IMR-90 (cell line): ENCODE measurements around the gene PLPP1. TPM values are rescaled to one million over a fixed set of nuclear protein-coding genes. Genes with fewer than 3 reads are reported as not detected.
A peak's percentile ranks its signal among the peaks of the same experiment; 100 is the strongest.

Source experiments
- ATAC-seq: fragments of 200-7000 bp; cut with Tn5 transposase; 2 replicates; pipeline ENCODE4 v1.9.1; 2020; ENCODE audit warnings: low read depth, mild to moderate bottlenecking, moderate library complexity
- BruUV-seq: library from RNA; stranded (reverse); fragments of 400-500 nt; replicated peaks from 2 replicates; lab custom pipeline; 2021; lab: Mats Ljungman, UMichigan
- CTCF ChIA-PET: fragments of 300-600 bp; formaldehyde crosslinking; extraction: SDS; loops from one replicate; lab custom pipeline; 2021; ENCODE audit warnings: antibody characterized with exemption; lab: Yijun Ruan, JAX
- POLR2A ChIA-PET: fragments of 300-600 bp; sonication (Branson Sonifier 250); formaldehyde crosslinking; loops from one replicate; lab custom pipeline; 2022; ENCODE audit warnings: antibody characterized with exemption; ENCODE audit not compliant: unreplicated experiment; lab: Charles Lee
- DNase-seq: peaks from one replicate; pipeline ENCODE4 v3.0.0; 2013
- H2AFZ ChIP-seq: replicated peaks from 2 replicates; pipeline ENCODE3; 2013; ENCODE audit warnings: low read length, mild to moderate bottlenecking; ENCODE audit not compliant: poor library complexity
- H2AK5ac ChIP-seq: 2 replicates; pipeline ENCODE4 v1.6.1; 2013; ENCODE audit warnings: low read depth, low read length, inconsistent platforms
- H2AK9ac ChIP-seq: replicated peaks from 2 replicates; pipeline ENCODE3; 2013; ENCODE audit warnings: mild to moderate bottlenecking, low read depth, low read length, moderate library complexity; ENCODE audit not compliant: poor library complexity
- H2BK120ac ChIP-seq: 2 replicates; pipeline ENCODE4 v1.6.1; 2013; ENCODE audit warnings: low read depth, low read length, inconsistent platforms
- H2BK15ac ChIP-seq: 3 replicates; pipeline ENCODE4 v1.6.1; 2013; ENCODE audit warnings: low read depth, low read length, inconsistent platforms
- H2BK20ac ChIP-seq: 2 replicates; pipeline ENCODE4 v1.6.1; 2013; ENCODE audit warnings: low read depth, mild to moderate bottlenecking, inconsistent platforms, low read length, moderate library complexity
- H2BK5ac ChIP-seq: 2 replicates; pipeline ENCODE4 v1.6.1; 2013; ENCODE audit warnings: mild to moderate bottlenecking, low read depth, low read length, inconsistent platforms; ENCODE audit not compliant: poor library complexity, severe bottlenecking
- H3K14ac ChIP-seq: replicated peaks from 2 replicates; pipeline ENCODE4 v1.6.1; 2013; ENCODE audit warnings: low read depth, low read length, inconsistent platforms
- H3K18ac ChIP-seq: 2 replicates; pipeline ENCODE4 v1.6.1; 2013; ENCODE audit warnings: low read depth, low read length, control low read depth
- H3K23ac ChIP-seq: 2 replicates; pipeline ENCODE4 v1.6.1; 2013; ENCODE audit warnings: low read depth, low read length, inconsistent platforms
- H3K27ac ChIP-seq: 2 replicates; pipeline ENCODE4 v1.5.1; 2013; ENCODE audit warnings: mild to moderate bottlenecking, control low read depth, low read length; ENCODE audit not compliant: insufficient read depth
- H3K27me3 ChIP-seq: 2 replicates; pipeline ENCODE4 v1.6.1; 2013; ENCODE audit warnings: low read length; ENCODE audit not compliant: control insufficient read depth, insufficient read depth
- H3K36me3 ChIP-seq: 2 replicates; pipeline ENCODE4 v1.6.1; 2013; ENCODE audit warnings: low read length, mixed read lengths; ENCODE audit not compliant: control insufficient read depth, insufficient read depth
- H3K4ac ChIP-seq: 2 replicates; pipeline ENCODE4 v1.6.1; 2013; ENCODE audit warnings: low read depth, low read length, inconsistent platforms
- H3K4me1 ChIP-seq: 2 replicates; pipeline ENCODE4 v1.6.1; 2013; ENCODE audit warnings: low read length, mixed read lengths; ENCODE audit not compliant: control insufficient read depth, insufficient read depth
- H3K4me2 ChIP-seq: 2 replicates; pipeline ENCODE4 v1.6.1; 2013; ENCODE audit warnings: low read depth, mild to moderate bottlenecking, control low read depth, low read length, moderate library complexity
- H3K4me3 ChIP-seq: 2 replicates; pipeline ENCODE4 v1.5.1; 2013; ENCODE audit warnings: low read depth, mild to moderate bottlenecking, control low read depth, low read length, moderate library complexity; ENCODE audit not compliant: insufficient read depth
- H3K56ac ChIP-seq: 2 replicates; pipeline ENCODE4 v1.6.1; 2013; ENCODE audit warnings: low read length, inconsistent platforms; ENCODE audit not compliant: insufficient read depth; ENCODE audit errors: extremely low read depth
- H3K79me1 ChIP-seq, 2 experiments: 2 replicates each; pipeline ENCODE4 v1.6.1; 2013; ENCODE audit warnings: low read length in 2 of 2, inconsistent platforms in 1 of 2, low read depth in 1 of 2
- H3K9ac ChIP-seq: 2 replicates; pipeline ENCODE4 v1.6.1; 2013; ENCODE audit warnings: low read depth, low read length, control low read depth
- H3K9me1 ChIP-seq: 2 replicates; pipeline ENCODE4 v1.6.1; 2013; ENCODE audit warnings: low read length, inconsistent platforms; ENCODE audit not compliant: insufficient read depth
- H3K9me3 ChIP-seq: 2 replicates; pipeline ENCODE4 v1.6.1; 2013; ENCODE audit warnings: low read length; ENCODE audit not compliant: control insufficient read depth, insufficient read depth
- H4K20me1 ChIP-seq: 2 replicates; pipeline ENCODE4 v1.6.1; 2013; ENCODE audit warnings: low read length, inconsistent platforms; ENCODE audit not compliant: insufficient read depth
- H4K5ac ChIP-seq: 2 replicates; pipeline ENCODE4 v1.6.1; 2013; ENCODE audit warnings: mild to moderate bottlenecking, low read depth, low read length, control low read depth
- H4K8ac ChIP-seq, 2 experiments: 2 replicates each; pipeline ENCODE4 v1.6.1; 2013; ENCODE audit warnings: low read depth in 2 of 2, low read length in 2 of 2, control low read depth in 1 of 2, inconsistent platforms in 1 of 2
- H4K91ac ChIP-seq: 2 replicates; pipeline ENCODE4 v1.6.1; 2013; ENCODE audit warnings: low read depth, low read length, inconsistent platforms; ENCODE audit not compliant: insufficient read depth
- ELK1 ChIP-seq: fragments of 150-350 bp; IDR thresholded peaks from 2 replicates; pipeline ENCODE4 v1.6.1; 2016; ENCODE audit warnings: low read depth, mild to moderate bottlenecking, low read length, moderate library complexity, borderline replicate concordance
- MAZ ChIP-seq: IDR thresholded peaks from 2 replicates; pipeline ENCODE4 v1.6.1; 2012; ENCODE audit warnings: low read depth, mild to moderate bottlenecking, low read length, improper control_type of control experiment, moderate library complexity, borderline replicate concordance
- POLR2A ChIP-seq: IDR thresholded peaks from 2 replicates; pipeline ENCODE4 v1.6.1; 2012; ENCODE audit warnings: mild to moderate bottlenecking, low read depth, low read length
- RAD21 ChIP-seq: IDR thresholded peaks from 2 replicates; pipeline ENCODE4 v1.6.1; 2012; ENCODE audit warnings: low read length, improper control_type of control experiment
- dilution Hi-C: fragments of 300-500 bp; cut with HindIII; formaldehyde crosslinking; loops from one replicate; pipeline ENCODE4 v1.14.3; 2018; ENCODE audit warnings: low sequenced_read_pairs; ENCODE audit not compliant: unreplicated experiment
- in situ Hi-C: fragments of 300-500 bp; cut with MboI; formaldehyde crosslinking; loops from 3 replicates; pipeline ENCODE4 v1.14.3; 2019; ENCODE audit warnings: low sequenced_read_pairs, inconsistent platforms, mixed read lengths
- intact Hi-C: fragments of 100-400 bp; cut with micrococcal nuclease; formaldehyde crosslinking; loops from 2 replicates; pipeline ENCODE4 v1.10.0; 2022
- polyA plus RNA-seq, 3 experiments: library from polyadenylated mRNA; depleted of rRNA; stranded (reverse); fragments of >200 nt; gene quantifications; 2 replicates each; pipeline ENCODE4 v1.2.3, GENCODE V29; 2012; ENCODE audit warnings: low replicate concordance in 1 of 3
- total RNA-seq: library from RNA; depleted of rRNA; stranded (reverse); fragments of >200 nt; gene quantifications from 2 replicates; pipeline ENCODE4 v1.2.3, GENCODE V29; 2012

PLPP1 gene
- total and polyA plus RNA-seq, 2 of the 4 experiments (the other 2 are of a cell fraction): 19.2 to 21.3 TPM

GRCh38 chr5:55497712-55498111 is 37.1 kb downstream of the PLPP1 start:
- Histone ChIP-seq H3K9ac (no peak overlapping the region), H3K79me1 (peaks cover 10 to 21% of the 10 kb centered on the region in 2 experiments; a peak in 2 of 4 replicates), H2BK15ac (no peak overlapping the region), H4K20me1 (peaks cover 5% of the 10 kb centered on the region; the same call in 1 of the 2 replicates), H3K18ac (no peak overlapping the region), H2BK120ac (no peak overlapping the region), H3K36me3 (no peaks in the 10 kb centered on the region), H4K91ac (no peak overlapping the region; the same call in 1 of the 2 replicates), H3K14ac (no peak overlapping the region), H2AK5ac (peak overlapping the region; percentile 5; the same call in 1 of the 2 replicates), H4K8ac (no peak overlapping the region), H2AFZ (no peak overlapping the region), H3K23ac (no peak overlapping the region), H3K4ac (no peak overlapping the region), H2AK9ac (no peak overlapping the region), H2BK20ac (no peak overlapping the region), H2BK5ac (no peak overlapping the region), H3K4me3 (no peak overlapping the region), H3K27ac (no peak overlapping the region), H3K9me3 (no peaks in the 10 kb centered on the region), H3K9me1 (no peaks in the 10 kb centered on the region), H4K5ac (no peak overlapping the region), H3K4me1 (peaks cover 3% of the 10 kb centered on the region), H3K27me3 (no peaks in the 10 kb centered on the region), H3K4me2 (no peak overlapping the region), H3K56ac (no peak overlapping the region)
- intact Hi-C loops: no loop called here
- ChIA-PET CTCF (interaction anchor here (0.5 kb wide), 1 partner anchor 10 kb away, joined by 3 read pairs; no protein-coding TSS in a partner anchor), POLR2A (no interaction called here)
- DNase-seq: no peak
- no TSS peak for BruUV-seq
- dilution Hi-C loops: no loop called here
- no peak for ATAC-seq
- in situ Hi-C loops: no loop called here
- TF ChIP-seq ELK1 (no peak), MAZ (no peak), POLR2A (no peak), RAD21 (no peak)
